Testis (tissue), 3 donors: ENCODE data around the gene RPL12. TPM values are rescaled to one million over a fixed set of nuclear protein-coding genes. Genes with fewer than 3 reads are reported as not detected.

ENCODE experiments used
- DNase-seq: peaks from one replicate; pipeline ENCODE4 v3.0.0-alpha.2; 2019
- H3K27ac ChIP-seq, 2 donors: fragments of 200-600 bp; sonication (generic); one replicate each; pipeline ENCODE4 v1.5.1; 2019
- H3K27me3 ChIP-seq: fragments of 200-600 bp; sonication (generic); one replicate; pipeline ENCODE4 v1.5.1; 2019
- H3K36me3 ChIP-seq: fragments of 200-600 bp; sonication (generic); one replicate; pipeline ENCODE4 v1.5.1; 2017; ENCODE audit warnings: low read depth; ENCODE audit errors: missing control alignments
- H3K4me1 ChIP-seq: fragments of 200-600 bp; sonication (generic); one replicate; pipeline ENCODE4 v1.5.1; 2019
- H3K4me3 ChIP-seq, 2 donors: fragments of 200-600 bp; sonication (generic); one replicate each; pipeline ENCODE4 v1.5.1; 2017 to 2019
- H3K9me3 ChIP-seq: fragments of 200-600 bp; sonication (generic); one replicate; pipeline ENCODE4 v1.5.1; 2017
- CTCF ChIP-seq, 3 experiments: fragments of 450-650 bp in 2 of 3; fragments of 200-600 bp in 1 of 3; sonication (generic) in 1 of 3; IDR thresholded peaks; one replicate each; pipeline ENCODE4 v1.5.1; 2016 to 2019; ENCODE audit warnings: antibody characterized with exemption in 3 of 3, mild to moderate bottlenecking in 2 of 3, moderate library complexity in 1 of 3
- POLR2A ChIP-seq: fragments of 450-650 bp; IDR thresholded peaks from one replicate; pipeline ENCODE4 v1.6.1; 2017; ENCODE audit warnings: antibody characterized with exemption, mild to moderate bottlenecking, moderate library complexity
- WGBS, 2 donors: methylation state at CpG; one replicate each; pipeline ENCODE4 v1.1.5; 2018; 5-methylcytosine and 5-hydroxymethylcytosine counted together
- intact Hi-C: fragments of 100-400 bp; cut with DNase I; formaldehyde crosslinking; loops from one replicate; pipeline ENCODE4 v1.15.1; 2023; ENCODE audit warnings: low total_unique reads
- polyA plus RNA-seq: library from polyadenylated mRNA; stranded (reverse); fragments of 350-450 nt; fragmentation: Illumina TruSeq; extraction: RNeasy Lipid Tissue Mini Kit (QIAGEN cat#74804); gene quantifications from one replicate; pipeline ENCODE4 v1.2.3, GENCODE V29; 2014; ENCODE audit warnings: low read depth, low replicate concordance; ENCODE audit not compliant: insufficient read depth
- total RNA-seq, 2 donors: library from RNA; depleted of rRNA; stranded (reverse); fragments of >200 nt; gene quantifications; one replicate each; pipeline ENCODE4 v1.2.3, GENCODE V29; 2016

The RPL12 gene
- total and polyA plus RNA-seq, 3 donors from 2014 or later = 499 to 1,237 (median 950) TPM

GRCh38 chr9:127497656-127498290 lies 46.6 kb upstream of the RPL12 start:
- Histone ChIP-seq H3K4me1 (peaks cover 9% of the 10 kb centered on the region), H3K36me3 (no peaks in the 10 kb centered on the region), H3K9me3 (no peaks in the 10 kb centered on the region), H3K27ac (no peak overlapping the region), H3K4me3 (no peak overlapping the region), H3K27me3 (no peaks in the 10 kb centered on the region)
- intact Hi-C loops = no loop called here
- no peak for DNase-seq
- TF ChIP-seq CTCF (IDR thresholded peaks at IDR 0.05) = no peak
- no peak for TF ChIP-seq POLR2A
- 81 to 89% methylated on average over 10 to 13 of the region's 13 CpGs for WGBS, 2 donors

GRCh38 chr9:127496974-127497373 lies 45.8 kb upstream of the RPL12 start:
- Histone ChIP-seq H3K27ac (peak overlapping the region in 1 of 2 donors; percentile 27), H3K4me1 (peaks cover 9% of the 10 kb centered on the region), H3K27me3 (no peaks in the 10 kb centered on the region), H3K36me3 (no peaks in the 10 kb centered on the region), H3K9me3 (no peaks in the 10 kb centered on the region), H3K4me3 (no peak overlapping the region)
- intact Hi-C loops = no loop called here
- 80 to 100% methylated on average over 4 to 11 of the region's 12 CpGs for WGBS, 2 donors
- TF ChIP-seq CTCF (IDR thresholded peaks at IDR 0.05) (no peak), POLR2A (no peak)
- DNase-seq = no peak

- Histone ChIP-seq H3K4me1 (peaks cover 14% of the 10 kb centered on the region), H3K36me3 (no peaks in the 10 kb centered on the region), H3K4me3 (no peak overlapping the region), H3K27me3 (no peaks in the 10 kb centered on the region), H3K27ac (no peak overlapping the region), H3K9me3 (no peaks in the 10 kb centered on the region)
- WGBS, 2 donors = 81 to 82% methylated on average over 13 to 14 of the region's 14 CpGs
- no peak for TF ChIP-seq CTCF (IDR thresholded peaks at IDR 0.05)
- no peak for TF ChIP-seq POLR2A
- no peak for DNase-seq
- intact Hi-C loops = no loop called here
Measured at GRCh38 chr9:127495884-127496555, 44.8 kb upstream of the RPL12 start.

GRCh38 chr9:127494304-127494702 lies 43.1 kb upstream of the RPL12 start:
- H3K4me3 ChIP-seq = no peak overlapping the region
- intact Hi-C loops = no loop called here
- no peaks in the 10 kb centered on the region for H3K27me3 ChIP-seq
- H3K27ac ChIP-seq = no peak overlapping the region
- DNase-seq = no peak
- H3K36me3 ChIP-seq = no peaks in the 10 kb centered on the region
- WGBS, 2 donors = 92 to 94% methylated on average over 5 to 9 of the region's 9 CpGs
- no peaks in the 10 kb centered on the region for H3K9me3 ChIP-seq
- H3K4me1 ChIP-seq = peaks cover 17% of the 10 kb centered on the region
- TF ChIP-seq POLR2A (no peak), CTCF (IDR thresholded peaks at IDR 0.05) (no peak)
